Astrocyte of the spinal cord (primary cell): ENCODE results near the gene ZCCHC24.

Experiments
- DNase-seq: peaks from one replicate; pipeline ENCODE4 v3.0.0; 2011; ENCODE audit warnings: low read depth, low spot score
- H3K4me3 ChIP-seq: 2 replicates; pipeline ENCODE4 v1.5.1; 2011; ENCODE audit warnings: low read depth, mild to moderate bottlenecking, low read length, moderate library complexity
- CTCF ChIP-seq: IDR thresholded peaks from 2 replicates; pipeline ENCODE4 v1.5.1; 2012; ENCODE audit warnings: low read depth, mild to moderate bottlenecking, low read length, inconsistent platforms
- in situ Hi-C: cut with HindIII; loops from 2 replicates; pipeline ENCODE4 v1.10.0; 2017; ENCODE audit warnings: low sequenced_read_pairs

Gene ZCCHC24

GRCh38 chr10:79488870-79489269 lies 43.4 kb upstream of the ZCCHC24 start:
- in situ Hi-C loops: no loop called here
- TF ChIP-seq CTCF: no peak
- H3K4me3 ChIP-seq: no peak overlapping the region
- no peak for DNase-seq

- in situ Hi-C loops: no loop called here
- H3K4me3 ChIP-seq: no peak overlapping the region
- peak; percentile 91 for DNase-seq
- TF ChIP-seq CTCF: no peak
Measured at GRCh38 chr10:79488336-79488735, 42.9 kb upstream of the ZCCHC24 start.

GRCh38 chr10:79487296-79488194 lies 42.1 kb upstream of the ZCCHC24 start:
- in situ Hi-C loops: no loop called here
- DNase-seq: peak; percentile 61
- TF ChIP-seq CTCF: peak; percentile 74
- H3K4me3 ChIP-seq: no peak overlapping the region

- in situ Hi-C loops: no loop called here
- no peak for TF ChIP-seq CTCF
- H3K4me3 ChIP-seq: no peak overlapping the region
- no peak for DNase-seq
Measured at GRCh38 chr10:79484476-79484875, 39.1 kb upstream of the ZCCHC24 start.

GRCh38 chr10:79483948-79484347 lies 38.5 kb upstream of the ZCCHC24 start:
- no peak for TF ChIP-seq CTCF
- in situ Hi-C loops: no loop called here
- no peak overlapping the region for H3K4me3 ChIP-seq
- DNase-seq: peak; percentile 29

- DNase-seq: no peak
- in situ Hi-C loops: no loop called here
- H3K4me3 ChIP-seq: no peak overlapping the region
Measured at GRCh38 chr10:79483299-79483698, 37.9 kb upstream of the ZCCHC24 start.

More at GRCh38 chr10:79483299-79483698, 37.9 kb upstream of the ZCCHC24 start:
- no peak for TF ChIP-seq CTCF
